Natural killer cell treated with Interleukin-12 subunit alpha and Interleukin-12 subunit beta and Interleukin-15 and Interleukin-18, amount 100 ng/mL, for 72 hours (primary cell): Measurements from ENCODE around the gene PRCD. TPM values are rescaled to one million over a fixed set of nuclear protein-coding genes. Genes with fewer than 3 reads are reported as not detected.

ENCODE experiments used
- ATAC-seq, 2 donors: fragments of 150-1000 bp; cut with Tn5 transposase in 1 of 2; sonication (Bioruptor Pico), chemical (Tn5 transposase) in 1 of 2; 2 replicates each; pipeline ENCODE4 v1.10.0; 2021
- DNase-seq: peaks from one replicate; pipeline ENCODE4 v3.0.0; 2022; ENCODE audit warnings: low spot score
- H3K27ac Mint-ChIP-seq, 2 donors: 1 replicate in 1 of 2; 2 replicates in 1 of 2; pipeline ENCODE4 v1.8.0; 2022; ENCODE audit warnings: mixed read lengths in 2 of 2, mild to moderate bottlenecking in 1 of 2, moderate library complexity in 1 of 2
- H3K27me3 Mint-ChIP-seq, 2 donors: 1 replicate in 1 of 2; 2 replicates in 1 of 2; pipeline ENCODE4 v1.8.0; 2022; ENCODE audit warnings: mixed read lengths in 2 of 2
- H3K36me3 Mint-ChIP-seq: one replicate; pipeline ENCODE4 v1.8.0; 2022; ENCODE audit warnings: mixed read lengths
- H3K4me1 Mint-ChIP-seq, 2 donors: 1 replicate in 1 of 2; 2 replicates in 1 of 2; pipeline ENCODE4 v1.8.0; 2022; ENCODE audit warnings: low read depth in 2 of 2, mixed read lengths in 2 of 2, mild to moderate bottlenecking in 1 of 2
- H3K4me3 Mint-ChIP-seq: one replicate; pipeline ENCODE4 v1.8.0; 2022; ENCODE audit warnings: mixed read lengths
- H3K9me3 Mint-ChIP-seq: 2 replicates; pipeline ENCODE4 v1.8.0; 2022; ENCODE audit warnings: mixed read lengths
- total RNA-seq, 2 donors: library from RNA; stranded (reverse); gene quantifications; one replicate each; pipeline ENCODE4 v1.2.3, GENCODE V29; 2022

PRCD gene
- total RNA-seq, 2 donors from 2014 or later = 0.78 TPM; not detected in 1

DNA sequence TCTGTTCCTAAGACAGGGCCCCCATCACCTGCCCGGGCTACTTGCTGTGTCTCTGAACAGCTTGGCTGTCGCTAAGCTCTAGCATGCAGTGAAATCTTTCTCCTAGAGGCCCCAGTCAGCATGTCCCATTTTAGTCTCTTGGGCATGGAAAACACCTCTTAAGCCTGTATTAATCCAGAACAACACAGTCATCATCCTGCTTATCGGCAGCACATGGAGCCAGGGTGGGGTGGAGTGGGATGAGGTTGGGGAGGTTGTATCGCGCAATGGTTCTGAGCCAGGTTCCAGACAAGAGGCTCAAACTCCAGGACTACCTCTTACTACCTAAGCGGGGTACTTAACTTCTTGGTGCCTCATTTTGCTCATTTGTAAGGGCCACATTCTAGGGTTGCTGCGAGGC lies 38.0 kb downstream of the PRCD start:
- H3K27me3 Mint-ChIP-seq = no peaks in the 10 kb centered on the region
- H3K4me1 Mint-ChIP-seq = peaks cover 0 to 8% of the 10 kb centered on the region in 2 donors
- H3K27ac Mint-ChIP-seq = no peak overlapping the region
- no peak overlapping the region for H3K4me3 Mint-ChIP-seq
- ATAC-seq (no peak), DNase-seq (no peak)
- no peaks in the 10 kb centered on the region for H3K9me3 Mint-ChIP-seq
- no peaks in the 10 kb centered on the region for H3K36me3 Mint-ChIP-seq

- ATAC-seq = no peak
- no peak for DNase-seq
- Mint-ChIP-seq H3K36me3 (no peaks in the 10 kb centered on the region), H3K27ac (no peak overlapping the region), H3K4me1 (peaks cover 0 to 8% of the 10 kb centered on the region in 2 donors), H3K27me3 (no peaks in the 10 kb centered on the region), H3K4me3 (no peak overlapping the region), H3K9me3 (no peaks in the 10 kb centered on the region)
These were observed 38.5 kb downstream of the PRCD start for GRCh38 chr17:76578376-76578775.

DNA sequence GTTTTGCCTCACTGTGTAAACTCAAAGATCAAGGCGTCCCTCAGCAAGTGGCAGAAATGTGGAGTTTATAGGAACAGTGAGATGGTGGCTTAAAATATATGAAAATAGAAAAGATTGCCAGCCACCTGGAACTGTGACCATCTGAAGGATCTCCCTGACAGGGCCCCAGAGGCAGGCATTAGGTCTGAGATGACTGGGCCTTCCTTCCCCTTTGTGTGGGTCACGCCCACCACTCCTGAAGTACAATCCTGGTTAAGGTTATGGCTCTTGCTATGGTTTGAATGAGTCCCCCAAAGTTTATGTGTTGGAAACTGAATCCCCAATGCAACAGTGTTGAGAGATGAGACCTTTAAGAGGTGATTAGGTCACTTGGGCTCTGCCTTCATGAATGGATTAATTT lies 39.4 kb downstream of the PRCD start:
- Mint-ChIP-seq H3K27me3 (peaks cover 0 to 3% of the 10 kb centered on the region in 2 donors), H3K9me3 (no peaks in the 10 kb centered on the region), H3K4me1 (peaks cover 0 to 8% of the 10 kb centered on the region in 2 donors), H3K36me3 (no peaks in the 10 kb centered on the region), H3K4me3 (no peak overlapping the region), H3K27ac (no peak overlapping the region)
- DNase-seq = no peak
- ATAC-seq = no peak

- Mint-ChIP-seq H3K36me3 (no peaks in the 10 kb centered on the region), H3K27me3 (peaks cover 0 to 5% of the 10 kb centered on the region in 2 donors), H3K27ac (no peak overlapping the region), H3K9me3 (no peaks in the 10 kb centered on the region), H3K4me3 (no peak overlapping the region), H3K4me1 (peaks cover 0 to 3% of the 10 kb centered on the region in 2 donors)
- DNase-seq = no peak
- no peak for ATAC-seq
These were observed 41.7 kb downstream of the PRCD start for GRCh38 chr17:76581515-76581914.

DNA sequence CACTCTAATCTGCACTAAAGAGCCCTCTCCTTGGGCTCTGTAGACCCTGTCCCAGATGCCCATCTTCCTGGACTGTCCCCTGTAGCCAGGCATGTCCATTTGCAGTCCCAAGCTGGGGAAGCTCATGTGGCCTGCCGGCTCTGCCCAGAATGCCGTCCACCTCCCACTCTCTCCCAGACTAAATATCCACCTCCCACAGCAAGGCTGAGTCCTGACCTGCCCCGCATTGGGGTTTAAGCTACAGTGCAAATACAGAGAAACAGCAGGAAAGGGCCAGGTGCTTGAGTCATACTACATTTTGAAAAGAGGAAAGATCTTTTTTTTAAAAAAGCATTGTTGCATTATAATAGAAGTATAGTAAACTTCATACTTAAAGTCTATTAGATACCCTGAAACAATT lies 42.8 kb downstream of the PRCD start:
- ATAC-seq (no peak), DNase-seq (no peak)
- H3K9me3 Mint-ChIP-seq = no peaks in the 10 kb centered on the region
- no peak overlapping the region for H3K4me3 Mint-ChIP-seq
- peaks cover 0 to 8% of the 10 kb centered on the region in 2 donors for H3K4me1 Mint-ChIP-seq
- no peaks in the 10 kb centered on the region for H3K36me3 Mint-ChIP-seq
- peaks cover 8 to 13% of the 10 kb centered on the region in 2 donors for H3K27me3 Mint-ChIP-seq
- no peak overlapping the region for H3K27ac Mint-ChIP-seq

GRCh38 chr17:76584427-76585032 lies 44.7 kb downstream of the PRCD start:
- Mint-ChIP-seq H3K9me3 (no peaks in the 10 kb centered on the region), H3K4me3 (peak overlapping the region; percentile 59), H3K4me1 (peaks cover 0 to 9% of the 10 kb centered on the region in 2 donors), H3K27ac (no peak overlapping the region), H3K27me3 (peaks cover 26% of the 10 kb centered on the region in 2 donors), H3K36me3 (no peaks in the 10 kb centered on the region)
- ATAC-seq (no peak), DNase-seq (no peak)

GRCh38 chr17:76585033-76585648 lies 45.3 kb downstream of the PRCD start:
- Mint-ChIP-seq H3K27me3 (peaks cover 31 to 32% of the 10 kb centered on the region in 2 donors), H3K36me3 (no peaks in the 10 kb centered on the region), H3K4me1 (peaks cover 0 to 9% of the 10 kb centered on the region in 2 donors), H3K9me3 (no peaks in the 10 kb centered on the region), H3K4me3 (peak overlapping the region; percentile 59), H3K27ac (no peak overlapping the region)
- DNase-seq = no peak
- no peak for ATAC-seq

DNA sequence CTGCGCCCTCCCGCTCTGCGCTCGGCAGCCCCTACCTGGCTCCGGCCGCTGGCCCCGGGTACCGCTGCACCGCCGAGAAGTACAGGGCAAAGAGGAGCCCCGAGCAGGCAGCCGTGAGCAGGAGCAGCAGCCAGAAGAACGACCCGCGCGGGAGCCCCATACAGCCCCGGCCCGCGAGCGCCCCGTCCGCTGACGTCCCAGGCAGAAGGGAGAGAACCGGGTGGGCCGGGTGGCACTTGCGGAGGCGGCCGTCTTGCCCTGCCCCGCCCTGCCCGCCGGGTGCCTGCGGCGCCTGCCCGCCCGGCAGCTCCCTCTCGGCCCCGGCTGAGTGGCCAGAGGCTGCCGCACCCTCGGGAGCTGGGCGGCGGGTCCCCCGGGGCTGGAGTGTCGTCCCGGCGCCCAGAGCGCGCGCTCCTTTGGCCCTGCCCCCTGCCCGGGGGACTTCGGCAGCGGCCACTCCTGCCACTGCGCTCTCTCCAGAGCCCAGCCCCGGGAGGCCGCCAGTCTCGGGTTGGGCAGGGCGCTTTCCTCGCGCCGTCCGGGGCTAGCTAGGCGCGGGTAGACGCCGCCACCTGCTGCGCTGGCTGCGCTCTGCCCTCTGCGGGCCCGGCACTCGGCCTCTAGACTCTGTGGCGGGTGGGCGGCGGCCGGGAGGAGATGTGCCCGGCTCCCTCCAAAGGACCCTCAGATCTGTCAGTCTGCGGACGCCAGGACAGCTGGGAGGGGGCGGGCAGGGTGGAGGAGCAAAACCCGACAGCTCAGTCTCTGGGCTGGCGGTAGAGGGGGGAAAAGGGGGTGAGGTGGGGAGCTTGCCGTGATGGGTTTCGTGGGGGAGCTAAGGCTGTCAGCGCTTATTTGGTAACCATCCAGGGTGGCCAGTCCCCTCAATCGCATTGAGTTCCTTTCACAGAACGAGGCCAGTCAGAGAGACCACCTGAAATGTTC lies 46.1 kb downstream of the PRCD start, which contains the start of gene ST6GALNAC2:
Gene ST6GALNAC2 (minus strand): TSS at position 212 of the 945 bp plus-strand sequence. CDS start 52 bp downstream, at position 160.
- DNase-seq (peak; percentile 71), ATAC-seq (peak; percentile 80 to 88)
- Mint-ChIP-seq H3K9me3 (no peaks in the 10 kb centered on the region), H3K27ac (no peak within 1 kb of the TSS), H3K4me3 (peak within 1 kb of the TSS; percentile 59), H3K4me1 (peaks cover 0 to 9% of the 10 kb centered on the region in 2 donors), H3K36me3 (no peaks in the 10 kb centered on the region), H3K27me3 (peaks cover 31 to 32% of the 10 kb centered on the region in 2 donors)

GRCh38 chr17:76586741-76587487 lies 47.1 kb downstream of the PRCD start:
- Mint-ChIP-seq H3K4me1 (peaks cover 0 to 9% of the 10 kb centered on the region in 2 donors), H3K27ac (no peak overlapping the region), H3K4me3 (peak overlapping the region; percentile 18), H3K9me3 (no peaks in the 10 kb centered on the region), H3K36me3 (no peaks in the 10 kb centered on the region), H3K27me3 (peaks cover 31 to 32% of the 10 kb centered on the region in 2 donors)
- ATAC-seq (no peak), DNase-seq (no peak)

DNA sequence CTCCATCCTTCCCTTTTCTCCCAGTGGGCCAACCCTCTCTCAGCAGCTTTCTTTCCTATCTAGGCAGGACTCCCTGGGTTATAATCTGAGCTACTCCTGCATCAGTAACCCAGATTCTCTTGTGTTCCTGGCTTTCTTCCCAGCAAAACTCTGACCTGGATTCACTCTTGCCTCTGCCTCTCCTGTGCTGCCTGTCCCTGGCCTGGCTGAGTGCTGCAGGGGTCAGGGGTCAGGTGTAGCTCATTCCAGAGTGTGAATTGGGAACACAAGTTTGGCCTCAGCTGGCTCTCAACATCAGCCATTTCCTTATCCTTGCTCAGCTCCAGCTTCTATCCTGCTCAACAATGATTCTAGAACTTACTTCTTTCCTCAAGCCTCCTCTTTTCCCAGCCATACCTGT lies 48.3 kb downstream of the PRCD start:
- ATAC-seq (no peak), DNase-seq (no peak)
- Mint-ChIP-seq H3K36me3 (no peaks in the 10 kb centered on the region), H3K4me3 (no peak overlapping the region), H3K27me3 (peaks cover 31 to 32% of the 10 kb centered on the region in 2 donors), H3K9me3 (no peaks in the 10 kb centered on the region), H3K27ac (no peak overlapping the region), H3K4me1 (peaks cover 0 to 9% of the 10 kb centered on the region in 2 donors)

GRCh38 chr17:76593384-76593826 lies 53.6 kb downstream of the PRCD start:
- Mint-ChIP-seq H3K27me3 (peaks cover 16 to 25% of the 10 kb centered on the region in 2 donors), H3K27ac (no peak overlapping the region), H3K4me3 (no peak overlapping the region), H3K4me1 (no peaks in the 10 kb centered on the region), H3K9me3 (no peaks in the 10 kb centered on the region), H3K36me3 (no peaks in the 10 kb centered on the region)
- ATAC-seq (no peak), DNase-seq (no peak)

GRCh38 chr17:76593959-76594358 lies 54.1 kb downstream of the PRCD start:
- DNase-seq = no peak
- H3K27ac Mint-ChIP-seq = no peak overlapping the region
- H3K27me3 Mint-ChIP-seq = peaks cover 11 to 21% of the 10 kb centered on the region in 2 donors
- no peaks in the 10 kb centered on the region for H3K36me3 Mint-ChIP-seq
- no peaks in the 10 kb centered on the region for H3K9me3 Mint-ChIP-seq
- no peaks in the 10 kb centered on the region for H3K4me1 Mint-ChIP-seq
- no peak overlapping the region for H3K4me3 Mint-ChIP-seq
- ATAC-seq = no peak

GRCh38 chr17:76594690-76595089 lies 54.8 kb downstream of the PRCD start:
- ATAC-seq (no peak), DNase-seq (no peak)
- no peaks in the 10 kb centered on the region for H3K9me3 Mint-ChIP-seq
- H3K27me3 Mint-ChIP-seq = peaks cover 4 to 16% of the 10 kb centered on the region in 2 donors
- no peak overlapping the region for H3K27ac Mint-ChIP-seq
- no peak overlapping the region for H3K4me3 Mint-ChIP-seq
- H3K36me3 Mint-ChIP-seq = no peaks in the 10 kb centered on the region
- H3K4me1 Mint-ChIP-seq = no peaks in the 10 kb centered on the region
